ENCODE measurements around the gene MST1. TPM values are rescaled to one million over a fixed set of nuclear protein-coding genes. Genes with fewer than 3 reads are reported as not detected.
A peak's percentile ranks its signal among the peaks of the same experiment; 100 is the strongest.
"Not testable (repeated sequence)": the region's sequence is repeated elsewhere in the genome, so short reads cannot be mapped to it uniquely, and the experiment has no call there.

MST1 gene
- total RNA-seq, 1 donor from 2014 or later, result 2.7 TPM

GRCh38 chr3:49699281-49699979 lies 10.2 kb upstream of the MST1 start:
- Histone ChIP-seq H3K27me3 (no peaks in the 10 kb centered on the region), H3K9me3 (ENCODE audit: low read depth) (no peaks in the 10 kb centered on the region), H2AFZ (replicated peaks) (no peak overlapping the region), H3K36me3 (no peaks in the 10 kb centered on the region), H3K79me2 (ENCODE audit: low read depth) (no peaks in the 10 kb centered on the region), H3K4me3 (no peak overlapping the region), H4K20me1 (ENCODE audit: low read depth) (no peaks in the 10 kb centered on the region), H3K9ac (no peak overlapping the region), H3K4me2 (no peak overlapping the region), H3F3A (ENCODE audit: low read depth) (no peaks in the 10 kb centered on the region), H3K4me1 (no peaks in the 10 kb centered on the region), H3K27ac (no peak overlapping the region)
- Mint-ChIP-seq H3K9me3 (no peaks in the 10 kb centered on the region), H3K27me3 (ENCODE audit: insufficient read depth, low read depth) (peaks cover 2% of the 10 kb centered on the region), H3K36me3 (peaks cover 2% of the 10 kb centered on the region), H3K27ac (no peak overlapping the region), H3K4me1 (no peaks in the 10 kb centered on the region), H3K4me3 (no peak overlapping the region)
- TF ChIP-seq EZH2phosphoT487 (IDR thresholded peaks at IDR 0.05) (no peak), CTCF (IDR thresholded peaks at IDR 0.05) (no peak), EZH2 (IDR thresholded peaks at IDR 0.05) (no peak)
- DNase-seq (ENCODE audit: low spot score), result no peak

GRCh38 chr3:49695350-49696015 lies 6.2 kb upstream of the MST1 start:
- not testable (repeated sequence) for DNase-seq (ENCODE audit: low spot score); H3K9ac ChIP-seq; H3K27ac Mint-ChIP-seq; H3K4me1 ChIP-seq; H3K9me3 Mint-ChIP-seq; H3K79me2 ChIP-seq (ENCODE audit: low read depth); H3K27me3 Mint-ChIP-seq (ENCODE audit: insufficient read depth, low read depth); H3K4me3 Mint-ChIP-seq; H4K20me1 ChIP-seq (ENCODE audit: low read depth); H3K36me3 ChIP-seq; H3K4me2 ChIP-seq; H3K9me3 ChIP-seq (ENCODE audit: low read depth); H2AFZ ChIP-seq (replicated peaks); H3K27me3 ChIP-seq; H3F3A ChIP-seq (ENCODE audit: low read depth); H3K36me3 Mint-ChIP-seq; H3K4me1 Mint-ChIP-seq; H3K4me3 ChIP-seq; H3K27ac ChIP-seq

GRCh38 chr3:49694409-49695070 lies 5.3 kb upstream of the MST1 start:
- not testable (repeated sequence) for H3K27me3 Mint-ChIP-seq (ENCODE audit: insufficient read depth, low read depth); H3K27ac ChIP-seq; H3K36me3 ChIP-seq; H3F3A ChIP-seq (ENCODE audit: low read depth); DNase-seq (ENCODE audit: low spot score); H3K4me3 Mint-ChIP-seq; H3K9ac ChIP-seq; H4K20me1 ChIP-seq (ENCODE audit: low read depth); H3K27ac Mint-ChIP-seq; H3K27me3 ChIP-seq; H3K9me3 ChIP-seq (ENCODE audit: low read depth); H3K9me3 Mint-ChIP-seq; H3K4me2 ChIP-seq; H3K36me3 Mint-ChIP-seq; H3K4me3 ChIP-seq; H3K4me1 ChIP-seq; H2AFZ ChIP-seq (replicated peaks)
- peaks cover 13% of the 10 kb centered on the region for H3K4me1 Mint-ChIP-seq
- peaks cover 18% of the 10 kb centered on the region for H3K79me2 ChIP-seq (ENCODE audit: low read depth)

- not testable (repeated sequence) for H3K27me3 ChIP-seq; H2AFZ ChIP-seq (replicated peaks); H3K9me3 ChIP-seq (ENCODE audit: low read depth); H3K36me3 Mint-ChIP-seq; H3K27me3 Mint-ChIP-seq (ENCODE audit: insufficient read depth, low read depth); H3K9ac ChIP-seq; H3K4me2 ChIP-seq; H3K27ac Mint-ChIP-seq; H3K4me3 ChIP-seq; H3K36me3 ChIP-seq; H3K27ac ChIP-seq; H3K4me1 ChIP-seq; H3K9me3 Mint-ChIP-seq; H4K20me1 ChIP-seq (ENCODE audit: low read depth); H3K4me3 Mint-ChIP-seq; DNase-seq (ENCODE audit: low spot score)
- Histone ChIP-seq H3K79me2 (ENCODE audit: low read depth) (peaks cover 18% of the 10 kb centered on the region), H3F3A (ENCODE audit: low read depth) (peaks cover 19% of the 10 kb centered on the region)
- peaks cover 20% of the 10 kb centered on the region for H3K4me1 Mint-ChIP-seq
Observed at GRCh38 chr3:49691481-49691880, 2.2 kb upstream of the MST1 start.

GRCh38 chr3:49690856-49691255 lies 1.6 kb upstream of the MST1 start:
- H3K9me3 ChIP-seq (ENCODE audit: low read depth); H3K27ac Mint-ChIP-seq; H3K36me3 ChIP-seq; H4K20me1 ChIP-seq (ENCODE audit: low read depth); H3K9me3 Mint-ChIP-seq; H3K4me3 ChIP-seq; H3K4me1 ChIP-seq; H2AFZ ChIP-seq (replicated peaks); H3K27ac ChIP-seq; H3K9ac ChIP-seq; H3K27me3 ChIP-seq; H3K27me3 Mint-ChIP-seq (ENCODE audit: insufficient read depth, low read depth); DNase-seq (ENCODE audit: low spot score); H3K36me3 Mint-ChIP-seq: not testable (repeated sequence)
- Histone ChIP-seq H3K4me2 (peak overlapping the region; percentile 91), H3F3A (ENCODE audit: low read depth) (peaks cover 19% of the 10 kb centered on the region), H3K79me2 (ENCODE audit: low read depth) (peaks cover 18% of the 10 kb centered on the region)
- H3K4me3 Mint-ChIP-seq, result peak overlapping the region; percentile 95
- peaks cover 20% of the 10 kb centered on the region for H3K4me1 Mint-ChIP-seq

- H3K9me3 Mint-ChIP-seq; H3K9me3 ChIP-seq (ENCODE audit: low read depth); H3K27me3 Mint-ChIP-seq (ENCODE audit: insufficient read depth, low read depth); H3K4me1 ChIP-seq; DNase-seq (ENCODE audit: low spot score); H3K36me3 ChIP-seq; H3K27ac ChIP-seq; H3K36me3 Mint-ChIP-seq; H4K20me1 ChIP-seq (ENCODE audit: low read depth): not testable (repeated sequence)
- Histone ChIP-seq H3K79me2 (ENCODE audit: low read depth) (peaks cover 18% of the 10 kb centered on the region), H3F3A (ENCODE audit: low read depth) (peaks cover 19% of the 10 kb centered on the region), H3K4me3 (peak overlapping the region; percentile 73), H2AFZ (replicated peaks) (peak overlapping the region; percentile 20), H3K4me2 (peak overlapping the region; percentile 91), H3K9ac (peak overlapping the region; percentile 66), H3K27me3 (peaks cover 14% of the 10 kb centered on the region)
- Mint-ChIP-seq H3K4me3 (peak overlapping the region; percentile 95), H3K4me1 (peaks cover 20% of the 10 kb centered on the region), H3K27ac (peak overlapping the region; percentile 84)
Observed at GRCh38 chr3:49689908-49690624, 792 bp upstream of the MST1 start.
